WTC11 (cell line): Measurements from ENCODE around the gene FAM124B. TPM values are rescaled to one million over a fixed set of nuclear protein-coding genes. Genes with fewer than 3 reads are reported as not detected.

Experiments
- ATAC-seq: fragments of 200-7000 bp; cut with Tn5 transposase; 2 replicates; pipeline ENCODE4 v1.10.0; 2021; ENCODE audit warnings: mild to moderate bottlenecking, moderate library complexity
- CTCF ChIA-PET: fragments of 300-600 bp; sonication (Branson Sonifier 250); formaldehyde crosslinking; loops from one replicate; lab custom pipeline; 2021; ENCODE audit warnings: antibody characterized with exemption; lab: Charles Lee
- POLR2A ChIA-PET: fragments of 350-600 bp; sonication (Branson Sonifier 250); formaldehyde crosslinking; loops from one replicate; lab custom pipeline; 2021; ENCODE audit warnings: antibody characterized with exemption; lab: Charles Lee
- DNase-seq: peaks from one replicate; pipeline ENCODE4 v3.0.0; 2021; ENCODE audit warnings: low spot score
- H3K27ac Mint-ChIP-seq: 2 replicates; pipeline ENCODE4 v1.8.0; 2021; ENCODE audit warnings: mixed read lengths
- H3K27me3 Mint-ChIP-seq: 2 replicates; pipeline ENCODE4 v1.8.0; 2021; ENCODE audit warnings: low read depth, mild to moderate bottlenecking, moderate library complexity, mixed read lengths
- H3K36me3 Mint-ChIP-seq: 2 replicates; pipeline ENCODE4 v1.8.0; 2021; ENCODE audit warnings: mixed read lengths
- H3K4me1 Mint-ChIP-seq: 2 replicates; pipeline ENCODE4 v1.8.0; 2022; ENCODE audit warnings: mixed read lengths
- H3K4me3 Mint-ChIP-seq: 2 replicates; pipeline ENCODE4 v1.8.0; 2021; ENCODE audit warnings: mild to moderate bottlenecking, moderate library complexity, mixed read lengths
- H3K9me3 Mint-ChIP-seq: 2 replicates; pipeline ENCODE4 v1.8.0; 2021; ENCODE audit warnings: mixed read lengths
- CREB1 ChIP-seq: sonication (generic); formaldehyde crosslinking; IDR thresholded peaks from 2 replicates; pipeline ENCODE4 v1.8.0; 2023; ENCODE audit warnings: mild to moderate bottlenecking, missing genetic modification reagents
- FOXJ3 ChIP-seq: sonication (generic); formaldehyde crosslinking; IDR thresholded peaks from 2 replicates; pipeline ENCODE4 v1.9.0; 2021; ENCODE audit warnings: missing genetic modification reagents, mild to moderate bottlenecking, borderline replicate concordance
- IRF2 ChIP-seq: sonication (generic); formaldehyde crosslinking; IDR thresholded peaks from 2 replicates; pipeline ENCODE4 v1.8.0; 2022; ENCODE audit warnings: low read depth, missing genetic modification reagents, borderline replicate concordance
- KAT7 ChIP-seq: sonication (generic); formaldehyde crosslinking; IDR thresholded peaks from 2 replicates; pipeline ENCODE4 v1.8.1; 2023; ENCODE audit warnings: missing genetic modification reagents, mild to moderate bottlenecking, borderline replicate concordance
- MXD4 ChIP-seq: fragments of 250-450 bp; sonication (Bioruptor Pico); IDR thresholded peaks from 2 replicates; pipeline ENCODE4 v1.8.0; 2021; ENCODE audit warnings: mild to moderate bottlenecking, moderate library complexity, borderline replicate concordance
- NR1H2 ChIP-seq: sonication (generic); formaldehyde crosslinking; IDR thresholded peaks from 2 replicates; pipeline ENCODE4 v1.9.0; 2021; ENCODE audit warnings: mild to moderate bottlenecking, moderate library complexity, missing genetic modification reagents
- NR3C1 ChIP-seq: sonication (generic); formaldehyde crosslinking; conservative IDR thresholded peaks from 2 replicates; pipeline ENCODE4 v1.8.1; 2023; ENCODE audit warnings: low read depth, mild to moderate bottlenecking, missing genetic modification reagents
- OVOL2 ChIP-seq: fragments of 250-450 bp; sonication (Bioruptor Pico); IDR thresholded peaks from 2 replicates; pipeline ENCODE4 v1.9.0; 2021; ENCODE audit warnings: mild to moderate bottlenecking, borderline replicate concordance
- SMAD3 ChIP-seq: sonication (generic); formaldehyde crosslinking; IDR thresholded peaks from 2 replicates; pipeline ENCODE4 v1.8.0; 2022; ENCODE audit warnings: missing genetic modification reagents, mild to moderate bottlenecking, borderline replicate concordance
- ZNF232 ChIP-seq: sonication (generic); formaldehyde crosslinking; IDR thresholded peaks from 2 replicates; pipeline ENCODE4 v1.8.0; 2022; ENCODE audit warnings: mild to moderate bottlenecking, missing genetic modification reagents
- ZNF317 ChIP-seq: sonication (generic); formaldehyde crosslinking; IDR thresholded peaks from 2 replicates; pipeline ENCODE4 v1.8.1; 2023; ENCODE audit warnings: low read depth, mild to moderate bottlenecking, moderate library complexity, missing genetic modification reagents, borderline replicate concordance
- total RNA-seq: library from RNA; stranded (reverse); gene quantifications from 3 replicates; pipeline ENCODE4 v1.2.3, GENCODE V29; 2021
- TF ChIP-seq, protein P1 (sequence below): fragments of 250-450 bp; sonication (Bioruptor Pico); conservative IDR thresholded peaks from 2 replicates; pipeline ENCODE4 v1.9.0; 2021; ENCODE audit warnings: mild to moderate bottlenecking
- TF ChIP-seq, protein P2 (sequence below): sonication (generic); formaldehyde crosslinking; IDR thresholded peaks from 2 replicates; pipeline ENCODE4 v1.8.0; 2023; ENCODE audit warnings: mild to moderate bottlenecking, missing genetic modification reagents
- TF ChIP-seq, protein P3 (sequence below): sonication (generic); formaldehyde crosslinking; IDR thresholded peaks from 2 replicates; pipeline ENCODE4 v1.8.1; 2022; ENCODE audit warnings: low read depth, mild to moderate bottlenecking, moderate library complexity, missing genetic modification reagents, borderline replicate concordance
- TF ChIP-seq, protein P4 (sequence below): sonication (generic); formaldehyde crosslinking; IDR thresholded peaks from 2 replicates; pipeline ENCODE4 v1.8.1; 2022; ENCODE audit warnings: mild to moderate bottlenecking, missing genetic modification reagents, moderate library complexity, borderline replicate concordance
- TF ChIP-seq, protein P5 (sequence below): fragments of 250-450 bp; sonication (Bioruptor Pico); IDR thresholded peaks from 2 replicates; pipeline ENCODE4 v2.1.2; 2022; ENCODE audit warnings: mild to moderate bottlenecking, moderate library complexity
- TF ChIP-seq, protein P6 (sequence below): sonication (generic); formaldehyde crosslinking; IDR thresholded peaks from 2 replicates; pipeline ENCODE4 v1.8.0; 2022; ENCODE audit warnings: mild to moderate bottlenecking, missing genetic modification reagents

FAM124B gene
- total RNA-seq, 1 experiment from 2014 or later, result 3.7 TPM

DNA sequence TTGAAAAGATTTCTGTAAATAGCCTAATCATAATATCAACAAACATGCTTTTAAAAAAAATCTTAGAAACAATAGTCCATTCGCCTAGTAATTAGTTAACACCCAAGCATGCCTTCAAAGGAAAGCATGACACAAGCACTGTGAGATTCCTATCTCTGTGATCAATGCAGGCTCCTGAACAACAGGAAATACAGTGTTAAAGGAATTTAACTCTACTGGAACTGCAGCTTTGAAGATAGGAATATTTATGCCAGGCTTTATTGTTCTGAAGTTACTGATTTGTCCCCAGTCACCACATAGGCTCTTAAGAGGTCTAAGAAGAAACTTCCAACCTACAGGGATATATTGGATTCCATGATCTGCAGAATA lies 15.4 kb upstream of the FAM124B start:
- CTCF ChIA-PET, result interaction anchor here (0.8 kb wide), 1 partner anchor 25 kb away, joined by 3 read pairs; no protein-coding TSS in a partner anchor
- Mint-ChIP-seq H3K27me3 (no peaks in the 10 kb centered on the region), H3K27ac (peak overlapping the region; percentile 49), H3K4me1 (peaks cover 13% of the 10 kb centered on the region), H3K9me3 (peaks cover 11% of the 10 kb centered on the region), H3K36me3 (peaks cover 11% of the 10 kb centered on the region), H3K4me3 (no peak overlapping the region)
- TF ChIP-seq, protein P1, sequence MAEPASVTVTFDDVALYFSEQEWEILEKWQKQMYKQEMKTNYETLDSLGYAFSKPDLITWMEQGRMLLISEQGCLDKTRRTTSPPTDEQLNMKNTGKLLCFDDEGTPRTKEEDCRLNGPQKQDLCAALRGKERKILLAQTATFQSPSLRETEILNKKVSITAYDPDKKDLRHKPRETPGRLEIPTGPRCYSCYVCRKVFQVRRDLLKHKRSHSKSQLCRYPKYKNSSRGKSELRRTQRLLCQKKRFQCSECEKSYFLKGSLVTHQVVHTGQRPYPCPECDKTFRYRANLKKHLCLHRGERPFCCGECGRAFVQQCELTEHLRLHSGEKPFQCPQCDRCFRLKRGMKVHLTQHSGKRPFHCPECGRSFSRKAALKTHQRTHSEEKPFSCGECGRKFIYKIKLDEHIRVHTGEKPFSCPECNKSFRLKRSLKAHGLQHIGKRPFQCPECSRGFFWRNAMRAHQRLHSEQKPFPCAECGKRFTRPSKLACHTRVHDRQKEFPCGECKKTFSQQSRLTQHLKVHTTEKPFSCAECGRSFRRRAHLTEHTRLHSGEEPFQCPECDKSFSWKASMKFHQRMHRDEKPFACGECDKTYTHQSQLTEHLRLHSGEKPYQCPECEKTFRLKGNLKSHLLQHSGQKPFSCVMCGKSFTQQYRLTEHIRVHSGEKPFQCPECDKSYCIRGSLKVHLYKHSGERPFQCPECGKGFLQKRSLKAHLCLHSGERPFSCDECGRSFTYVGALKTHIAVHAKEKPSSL (CRISPR knock-in tag), result no peak
- TF ChIP-seq FOXJ3 (CRISPR knock-in tag), result no peak
- TF ChIP-seq MXD4, result no peak
- no peak for TF ChIP-seq OVOL2 (CRISPR knock-in tag)
- TF ChIP-seq, protein P2, sequence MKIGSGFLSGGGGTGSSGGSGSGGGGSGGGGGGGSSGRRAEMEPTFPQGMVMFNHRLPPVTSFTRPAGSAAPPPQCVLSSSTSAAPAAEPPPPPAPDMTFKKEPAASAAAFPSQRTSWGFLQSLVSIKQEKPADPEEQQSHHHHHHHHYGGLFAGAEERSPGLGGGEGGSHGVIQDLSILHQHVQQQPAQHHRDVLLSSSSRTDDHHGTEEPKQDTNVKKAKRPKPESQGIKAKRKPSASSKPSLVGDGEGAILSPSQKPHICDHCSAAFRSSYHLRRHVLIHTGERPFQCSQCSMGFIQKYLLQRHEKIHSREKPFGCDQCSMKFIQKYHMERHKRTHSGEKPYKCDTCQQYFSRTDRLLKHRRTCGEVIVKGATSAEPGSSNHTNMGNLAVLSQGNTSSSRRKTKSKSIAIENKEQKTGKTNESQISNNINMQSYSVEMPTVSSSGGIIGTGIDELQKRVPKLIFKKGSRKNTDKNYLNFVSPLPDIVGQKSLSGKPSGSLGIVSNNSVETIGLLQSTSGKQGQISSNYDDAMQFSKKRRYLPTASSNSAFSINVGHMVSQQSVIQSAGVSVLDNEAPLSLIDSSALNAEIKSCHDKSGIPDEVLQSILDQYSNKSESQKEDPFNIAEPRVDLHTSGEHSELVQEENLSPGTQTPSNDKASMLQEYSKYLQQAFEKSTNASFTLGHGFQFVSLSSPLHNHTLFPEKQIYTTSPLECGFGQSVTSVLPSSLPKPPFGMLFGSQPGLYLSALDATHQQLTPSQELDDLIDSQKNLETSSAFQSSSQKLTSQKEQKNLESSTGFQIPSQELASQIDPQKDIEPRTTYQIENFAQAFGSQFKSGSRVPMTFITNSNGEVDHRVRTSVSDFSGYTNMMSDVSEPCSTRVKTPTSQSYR (CRISPR knock-in tag), result no peak
- TF ChIP-seq NR3C1, result no peak
- ATAC-seq, result peak; percentile 79
- POLR2A ChIA-PET, result no interaction called here
- DNase-seq, result no peak

DNA sequence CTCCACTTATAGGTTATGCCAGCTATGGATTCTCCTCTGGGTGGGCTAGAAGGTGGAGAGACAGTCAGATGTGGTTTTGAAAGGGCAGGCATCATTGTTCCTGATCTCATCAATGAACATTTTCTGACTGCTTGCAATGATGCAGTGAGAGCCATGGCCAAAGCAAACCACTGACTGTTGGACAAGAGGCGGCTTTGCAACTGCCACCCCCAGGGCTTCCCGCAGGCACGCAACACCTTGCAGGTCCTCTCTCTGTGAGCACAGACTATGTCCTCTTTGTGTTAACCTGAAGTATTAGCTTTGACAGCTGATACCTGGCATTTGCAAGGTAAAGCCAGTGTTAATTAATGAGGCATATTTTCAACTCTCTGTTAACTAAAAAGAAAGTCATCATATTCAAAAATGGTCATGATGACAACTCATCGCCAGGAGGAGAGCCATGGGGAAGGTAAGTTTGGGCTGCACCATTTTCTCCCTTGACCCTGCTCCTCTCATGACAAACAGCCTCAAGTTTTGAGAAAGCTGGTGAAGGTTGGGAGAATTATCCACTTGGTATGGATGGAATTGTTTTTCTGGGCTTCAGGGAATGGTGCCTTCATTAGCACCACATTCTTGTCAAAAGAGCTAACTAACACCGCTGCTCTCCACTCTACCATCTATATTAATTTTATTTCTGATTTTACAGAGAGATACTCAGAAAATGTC lies 14.9 kb upstream of the FAM124B start:
- peak; percentile 52 for ATAC-seq

More for the DNA sequence above, 14.9 kb upstream of the FAM124B start:
- TF ChIP-seq, protein P3, sequence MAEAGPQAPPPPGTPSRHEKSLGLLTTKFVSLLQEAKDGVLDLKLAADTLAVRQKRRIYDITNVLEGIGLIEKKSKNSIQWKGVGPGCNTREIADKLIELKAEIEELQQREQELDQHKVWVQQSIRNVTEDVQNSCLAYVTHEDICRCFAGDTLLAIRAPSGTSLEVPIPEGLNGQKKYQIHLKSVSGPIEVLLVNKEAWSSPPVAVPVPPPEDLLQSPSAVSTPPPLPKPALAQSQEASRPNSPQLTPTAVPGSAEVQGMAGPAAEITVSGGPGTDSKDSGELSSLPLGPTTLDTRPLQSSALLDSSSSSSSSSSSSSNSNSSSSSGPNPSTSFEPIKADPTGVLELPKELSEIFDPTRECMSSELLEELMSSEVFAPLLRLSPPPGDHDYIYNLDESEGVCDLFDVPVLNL, result no peak
- TF ChIP-seq, protein P4, sequence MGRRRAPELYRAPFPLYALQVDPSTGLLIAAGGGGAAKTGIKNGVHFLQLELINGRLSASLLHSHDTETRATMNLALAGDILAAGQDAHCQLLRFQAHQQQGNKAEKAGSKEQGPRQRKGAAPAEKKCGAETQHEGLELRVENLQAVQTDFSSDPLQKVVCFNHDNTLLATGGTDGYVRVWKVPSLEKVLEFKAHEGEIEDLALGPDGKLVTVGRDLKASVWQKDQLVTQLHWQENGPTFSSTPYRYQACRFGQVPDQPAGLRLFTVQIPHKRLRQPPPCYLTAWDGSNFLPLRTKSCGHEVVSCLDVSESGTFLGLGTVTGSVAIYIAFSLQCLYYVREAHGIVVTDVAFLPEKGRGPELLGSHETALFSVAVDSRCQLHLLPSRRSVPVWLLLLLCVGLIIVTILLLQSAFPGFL (CRISPR knock-in tag), result no peak
- TF ChIP-seq MXD4 (no peak), SMAD3 (CRISPR knock-in tag) (no peak), ZNF232 (CRISPR knock-in tag) (no peak), ZNF317 (CRISPR knock-in tag) (no peak), KAT7 (no peak), NR1H2 (no peak), CREB1 (CRISPR knock-in tag) (no peak), IRF2 (no peak)
- TF ChIP-seq, protein P5, sequence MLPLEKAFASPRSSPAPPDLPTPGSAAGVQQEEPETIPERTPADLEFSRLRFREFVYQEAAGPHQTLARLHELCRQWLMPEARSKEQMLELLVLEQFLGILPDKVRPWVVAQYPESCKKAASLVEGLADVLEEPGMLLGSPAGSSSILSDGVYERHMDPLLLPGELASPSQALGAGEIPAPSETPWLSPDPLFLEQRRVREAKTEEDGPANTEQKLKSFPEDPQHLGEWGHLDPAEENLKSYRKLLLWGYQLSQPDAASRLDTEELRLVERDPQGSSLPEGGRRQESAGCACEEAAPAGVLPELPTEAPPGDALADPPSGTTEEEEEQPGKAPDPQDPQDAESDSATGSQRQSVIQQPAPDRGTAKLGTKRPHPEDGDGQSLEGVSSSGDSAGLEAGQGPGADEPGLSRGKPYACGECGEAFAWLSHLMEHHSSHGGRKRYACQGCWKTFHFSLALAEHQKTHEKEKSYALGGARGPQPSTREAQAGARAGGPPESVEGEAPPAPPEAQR (CRISPR knock-in tag), result no peak
- TF ChIP-seq, protein P6, sequence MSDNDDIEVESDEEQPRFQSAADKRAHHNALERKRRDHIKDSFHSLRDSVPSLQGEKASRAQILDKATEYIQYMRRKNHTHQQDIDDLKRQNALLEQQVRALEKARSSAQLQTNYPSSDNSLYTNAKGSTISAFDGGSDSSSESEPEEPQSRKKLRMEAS (CRISPR knock-in tag), result no peak
- Mint-ChIP-seq H3K27me3 (no peaks in the 10 kb centered on the region), H3K4me3 (no peak overlapping the region), H3K9me3 (peaks cover 10% of the 10 kb centered on the region), H3K27ac (peak overlapping the region; percentile 49; the same call in 1 of the 2 replicates), H3K36me3 (peaks cover 10% of the 10 kb centered on the region), H3K4me1 (peaks cover 13% of the 10 kb centered on the region)
- ChIA-PET POLR2A (no interaction called here), CTCF (interaction anchor here (0.8 kb wide), 1 partner anchor 25 kb away, joined by 3 read pairs; no protein-coding TSS in a partner anchor)
- no peak for DNase-seq
